ENCODE results near the gene CD83. TPM values are rescaled to one million over a fixed set of nuclear protein-coding genes. Genes with fewer than 3 reads are reported as not detected.

The CD83 gene
- total and polyA plus RNA-seq, 2 donors (not counting 1 experiment from before 2014, with no cell fraction given): 320 to 332 TPM

DNA sequence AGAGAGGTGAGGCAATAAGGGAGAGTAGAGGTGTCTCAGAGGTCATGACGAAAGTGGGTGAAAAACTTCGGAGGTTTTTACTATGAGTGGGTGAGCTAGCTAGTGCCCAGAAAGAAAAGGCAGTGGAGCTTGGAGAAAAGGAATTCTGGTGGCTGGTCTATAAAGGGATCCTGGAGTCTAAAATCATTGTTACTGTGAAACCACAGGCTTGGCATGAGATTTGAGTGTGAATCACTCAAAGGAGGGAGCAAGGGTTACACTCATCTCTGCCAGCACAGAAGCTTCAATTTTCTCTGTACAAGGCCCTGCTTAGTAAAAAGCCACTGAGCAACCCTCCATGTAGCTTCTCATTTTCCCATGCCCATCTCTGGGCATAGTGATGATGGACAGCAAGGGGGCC, 47.5 kb downstream of the CD83 start:
- no peak overlapping the region for H3K27ac ChIP-seq (ENCODE audit: low read length in 2 of 2)
- H3K79me2 ChIP-seq (ENCODE audit: control insufficient read depth, insufficient read depth, low read length): peaks cover 10% of the 10 kb centered on the region
- H3K9me3 Mint-ChIP-seq (ENCODE audit: insufficient read depth): peaks cover 10% of the 10 kb centered on the region
- H2AFZ ChIP-seq (ENCODE audit: insufficient read depth, low read depth, low read length, poor library complexity, severe bottlenecking): no peak overlapping the region
- WGBS (ENCODE audit: insufficient coverage): 100% methylated on average over 2 of the region's 2 CpGs
- ChIA-PET CTCF (interaction anchor here (1.1 kb wide), 1 partner anchor 119 kb away, joined by 3 read pairs; no protein-coding TSS in a partner anchor), POLR2A (no interaction called here)
- no peak for TF ChIP-seq CTCF (IDR thresholded peaks at IDR 0.05)
- no peak for TF ChIP-seq EZH2 (IDR thresholded peaks at IDR 0.05; ENCODE audit: borderline replicate concordance, insufficient read depth, low read depth, low read length, poor library complexity, severe bottlenecking)
- H3K27ac Mint-ChIP-seq: no peak overlapping the region
- no peaks in the 10 kb centered on the region for H3K4me1 ChIP-seq (ENCODE audit: control insufficient read depth in 2 of 2, insufficient read depth in 2 of 2, low read length in 2 of 2)
- H3K9ac ChIP-seq (ENCODE audit: low read length): no peak overlapping the region
- no peak overlapping the region for H3K4me2 ChIP-seq (replicated peaks; ENCODE audit: low read depth, low read length, poor library complexity, severe bottlenecking)
- H4K20me1 ChIP-seq (ENCODE audit: control insufficient read depth, insufficient read depth, low read length, poor library complexity, severe bottlenecking): peaks cover 9% of the 10 kb centered on the region
- intact Hi-C loops (cut with micrococcal nuclease): no loop called here
- H3K4me3 ChIP-seq (ENCODE audit: control extremely low read depth in 1 of 5, extremely low read depth in 1 of 5, insufficient read depth in 1 of 5, low read depth in 2 of 5, low read length in 4 of 5): no peak overlapping the region
- no peaks in the 10 kb centered on the region for H3K4me1 Mint-ChIP-seq
- DNase-seq (no peak), ATAC-seq (ENCODE audit: low read depth) (no peak)
- H3K27me3 Mint-ChIP-seq: no peaks in the 10 kb centered on the region
- H3K27me3 ChIP-seq (replicated peaks in 1 of 4; ENCODE audit: control extremely low read depth in 1 of 4, control insufficient read depth in 3 of 4, insufficient read depth in 4 of 4, low read length in 3 of 4): no peaks in the 10 kb centered on the region
- peaks cover 4 to 19% (median 4%) of the 10 kb centered on the region in 3 donors for H3K9me3 ChIP-seq (ENCODE audit: control extremely low read depth in 1 of 3, control insufficient read depth in 2 of 3, insufficient read depth in 1 of 3, low read length in 2 of 3)
- H3K36me3 ChIP-seq (replicated peaks in 1 of 2; ENCODE audit: control extremely low read depth in 1 of 2, control insufficient read depth in 1 of 2, extremely low read depth in 1 of 2, insufficient read depth in 2 of 2, low read length in 1 of 2): peaks cover 0 to 3% of the 10 kb centered on the region in 2 experiments
- H3K4me3 Mint-ChIP-seq: no peak overlapping the region

- no peak for ATAC-seq (ENCODE audit: low read depth)
- WGBS (ENCODE audit: insufficient coverage): 100% methylated on average over 2 of the region's 4 CpGs
Observed at GRCh38 chr6:14166839-14167238, 49.3 kb downstream of the CD83 start.

More at GRCh38 chr6:14166839-14167238, 49.3 kb downstream of the CD83 start:
- H3K4me3 Mint-ChIP-seq: no peak overlapping the region
- no peaks in the 10 kb centered on the region for H4K20me1 ChIP-seq (ENCODE audit: control insufficient read depth, insufficient read depth, low read length, poor library complexity, severe bottlenecking)
- peaks cover 5 to 28% (median 14%) of the 10 kb centered on the region in 3 donors for H3K9me3 ChIP-seq (ENCODE audit: control extremely low read depth in 1 of 3, control insufficient read depth in 2 of 3, insufficient read depth in 1 of 3, low read length in 2 of 3)
- peaks cover 10% of the 10 kb centered on the region for H3K9me3 Mint-ChIP-seq (ENCODE audit: insufficient read depth)
- H3K4me1 Mint-ChIP-seq: no peaks in the 10 kb centered on the region
- no peak overlapping the region for H3K4me3 ChIP-seq (ENCODE audit: control extremely low read depth in 1 of 5, extremely low read depth in 1 of 5, insufficient read depth in 1 of 5, low read depth in 2 of 5, low read length in 4 of 5)
- H3K27me3 Mint-ChIP-seq: no peaks in the 10 kb centered on the region
- no peak overlapping the region for H3K27ac ChIP-seq (ENCODE audit: low read length in 2 of 2)
- peaks cover 0 to 3% of the 10 kb centered on the region in 2 experiments for H3K36me3 ChIP-seq (replicated peaks in 1 of 2; ENCODE audit: control extremely low read depth in 1 of 2, control insufficient read depth in 1 of 2, extremely low read depth in 1 of 2, insufficient read depth in 2 of 2, low read length in 1 of 2)
- H3K27me3 ChIP-seq (replicated peaks in 1 of 4; ENCODE audit: control extremely low read depth in 1 of 4, control insufficient read depth in 3 of 4, insufficient read depth in 4 of 4, low read length in 3 of 4): no peaks in the 10 kb centered on the region
- H3K9ac ChIP-seq (ENCODE audit: low read length): no peak overlapping the region
- peaks cover 5% of the 10 kb centered on the region for H3K79me2 ChIP-seq (ENCODE audit: control insufficient read depth, insufficient read depth, low read length)
- H2AFZ ChIP-seq (ENCODE audit: insufficient read depth, low read depth, low read length, poor library complexity, severe bottlenecking): no peak overlapping the region
- H3K4me1 ChIP-seq (ENCODE audit: control insufficient read depth in 2 of 2, insufficient read depth in 2 of 2, low read length in 2 of 2): no peaks in the 10 kb centered on the region
- CTCF ChIA-PET: interaction anchor here (1.2 kb wide), 1 partner anchor 256 kb away, joined by 3 read pairs; no protein-coding TSS in a partner anchor
- DNase-seq: no peak
- intact Hi-C loops (cut with micrococcal nuclease): no loop called here
- POLR2A ChIA-PET: no interaction called here
- H3K4me2 ChIP-seq (replicated peaks; ENCODE audit: low read depth, low read length, poor library complexity, severe bottlenecking): no peak overlapping the region
- TF ChIP-seq CTCF (IDR thresholded peaks at IDR 0.05): no peak
- no peak for TF ChIP-seq EZH2 (IDR thresholded peaks at IDR 0.05; ENCODE audit: borderline replicate concordance, insufficient read depth, low read depth, low read length, poor library complexity, severe bottlenecking)
- H3K27ac Mint-ChIP-seq: no peak overlapping the region

All from B cell (primary cell).